ENCODE results near the gene LDB3. TPM values are rescaled to one million over a fixed set of nuclear protein-coding genes. Genes with fewer than 3 reads are reported as not detected.

LDB3 gene
- not detected in 2 replicates for total RNA-seq

DNA sequence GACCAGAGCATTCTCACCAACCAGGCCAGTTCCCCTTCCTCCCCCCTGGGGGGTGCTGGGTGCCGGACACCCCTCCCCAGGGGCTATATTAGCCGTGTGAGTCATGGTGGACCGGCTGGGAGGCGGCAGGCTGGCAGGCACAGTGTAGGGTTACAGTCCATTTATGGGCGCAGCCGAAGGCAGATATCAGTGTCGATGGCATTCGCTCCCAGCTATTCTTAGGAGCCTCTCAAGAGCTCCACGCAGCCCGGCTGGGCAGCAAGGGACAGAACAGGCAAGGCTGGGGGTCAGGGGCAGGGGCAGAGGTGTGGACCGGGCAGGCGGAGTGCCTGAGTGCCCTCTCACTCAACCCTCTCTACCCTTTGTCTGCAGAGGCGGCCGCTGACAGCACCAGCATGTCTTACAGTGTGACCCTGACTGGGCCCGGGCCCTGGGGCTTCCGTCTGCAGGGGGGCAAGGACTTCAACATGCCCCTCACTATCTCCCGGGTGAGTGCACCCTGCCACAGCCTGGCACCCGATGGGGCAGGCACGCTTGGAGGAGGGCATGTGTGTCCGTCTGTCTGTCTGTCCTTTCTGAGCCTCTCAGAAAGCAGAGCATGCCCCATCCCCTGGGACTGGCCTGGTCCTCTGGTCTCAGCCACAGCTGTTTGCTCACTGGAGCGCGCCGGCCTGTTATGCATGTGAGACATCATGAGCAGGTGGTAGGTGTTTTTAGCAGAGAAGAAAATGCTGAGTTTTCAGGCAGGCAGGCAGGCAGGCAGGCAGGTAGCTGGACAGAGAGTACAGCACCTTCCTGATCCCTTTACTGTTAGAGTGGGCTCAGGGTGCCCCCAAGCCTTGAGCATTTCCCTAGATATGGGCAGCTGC is at the start of gene LDB3:
LDB3 (plus strand) TSS at position 215 of the 869 bp plus-strand sequence; CDS start at position 396, 181 bp downstream.

GRCh38 chr10:86654411-86655172 is 13.7 kb upstream of the LDB3 start, which contains the start of gene OPN4:
OPN4 (plus strand) TSS chr10:86654547; CDS start chr10:86654784, 237 bp downstream.

GRCh38 chr10:86756511-86757112 is 88.3 kb downstream of the LDB3 start, which contains the start of gene BMPR1A:
BMPR1A (plus strand) TSS chr10:86756619; CDS start chr10:86876019, 119,400 bp downstream.

Other genes starting within 250 kb of the LDB3 start
- 23.6 and 26.2 TPM in 2 replicates for gene WAPL, start 146.7 kb upstream of the LDB3 start, total RNA-seq
- gene OPN4, start 14.0 kb upstream of the LDB3 start, total RNA-seq, result not detected in 2 replicates
- gene BMPR1A, start 88.1 kb downstream of the LDB3 start, total RNA-seq, result 22.2 and 24.5 TPM in 2 replicates

Measured in myometrial cell (primary cell).